HepG2 (cell line): ENCODE results near the gene TIFAB. TPM values are rescaled to one million over a fixed set of nuclear protein-coding genes. Genes with fewer than 3 reads are reported as not detected.

ENCODE experiments used
- ATAC-seq: fragments of 200-7000 bp; cut with Tn5 transposase; 3 replicates; pipeline ENCODE4 v1.9.1; 2020; ENCODE audit warnings: mild to moderate bottlenecking, moderate library complexity
- BruUV-seq: library from RNA; stranded (reverse); fragments of 400-500 nt; replicated peaks from 2 replicates; lab custom pipeline; 2021; lab: Mats Ljungman, UMichigan
- CTCF ChIA-PET: fragments of 300-600 bp; formaldehyde crosslinking; extraction: SDS; loops from one replicate; lab custom pipeline; 2021; ENCODE audit warnings: low total read pairs, inconsistent platforms, low intra/inter-chr PET ratio; lab: Yijun Ruan, JAX
- POLR2A ChIA-PET: fragments of 350-600 bp; sonication (Branson Sonifier 250); formaldehyde crosslinking; loops from one replicate; lab custom pipeline; 2020; ENCODE audit warnings: antibody characterized with exemption, inconsistent platforms; lab: Yijun Ruan, JAX
- DNase-seq: peaks from one replicate; pipeline ENCODE4 v3.0.0-alpha.2; 2015; ENCODE audit warnings: low spot score
- FAIRE-seq: peaks from 3 replicates; lab custom pipeline; 2011; peaks lifted over from hg19 to GRCh38; lab: Jason Lieb, UNC
- H2AFZ ChIP-seq: one replicate; pipeline ENCODE4 v1.6.1; 2011; ENCODE audit warnings: low read length, inconsistent platforms
- H3K27ac ChIP-seq: fragments of 300-600 bp; 3 replicates; pipeline ENCODE4 v1.8.0; 2011; ENCODE audit warnings: mixed run types, mild to moderate bottlenecking, mixed read lengths, low read length, inconsistent platforms; ENCODE audit not compliant: insufficient read depth; ENCODE audit errors: extremely low read length
- H3K27me3 ChIP-seq, 2 experiments: fragments of 200-600 bp in 1 of 2; 2 replicates in 1 of 2; 3 replicates in 1 of 2; pipeline versions ENCODE4 v1.6.0 to v1.8.0; 2011; ENCODE audit warnings: low read length in 2 of 2, mild to moderate bottlenecking in 2 of 2, moderate library complexity in 2 of 2, inconsistent platforms in 1 of 2; ENCODE audit not compliant: insufficient read depth in 2 of 2, control insufficient read depth in 1 of 2
- H3K36me3 ChIP-seq, 2 experiments: fragments of 200-600 bp in 1 of 2; replicated peaks in 1 of 2; 2 replicates in 1 of 2; 3 replicates in 1 of 2; pipeline versions ENCODE4 v1.5.1 to v1.8.0; 2011; ENCODE audit warnings: low read length in 2 of 2, inconsistent platforms in 1 of 2; ENCODE audit not compliant: insufficient read depth in 2 of 2, control insufficient read depth in 1 of 2
- H3K4me1 ChIP-seq: 2 replicates; pipeline ENCODE4 v1.5.1; 2012; ENCODE audit warnings: low read length, inconsistent platforms; ENCODE audit not compliant: insufficient read depth
- H3K4me2 ChIP-seq: 2 replicates; pipeline ENCODE4 v1.6.0; 2011; ENCODE audit warnings: low read depth, low read length, inconsistent platforms
- H3K4me3 ChIP-seq, 3 experiments: fragments of 200-600 bp in 1 of 3; sonication (generic), shearing (Covaris generic) in 1 of 3; replicated peaks in 1 of 3; 2 replicates each; pipeline ENCODE4 v1.5.1; 2011 to 2016; ENCODE audit warnings: low read length in 3 of 3, inconsistent platforms in 2 of 3, low read depth in 2 of 3, mild to moderate bottlenecking in 2 of 3, control low read depth in 1 of 3, mixed read lengths in 1 of 3; ENCODE audit not compliant: insufficient read depth in 1 of 3
- H3K79me2 ChIP-seq: one replicate; pipeline ENCODE4 v1.6.1; 2011; ENCODE audit warnings: low read length, inconsistent platforms; ENCODE audit not compliant: insufficient read depth
- H3K9ac ChIP-seq: 2 replicates; pipeline ENCODE4 v1.6.0; 2011; ENCODE audit warnings: mild to moderate bottlenecking, low read depth, low read length, inconsistent platforms; ENCODE audit not compliant: insufficient read depth
- H3K9me3 ChIP-seq: 2 replicates; pipeline ENCODE4 v1.5.1; 2012; ENCODE audit warnings: mild to moderate bottlenecking, low read length
- H4K20me1 ChIP-seq: 2 replicates; pipeline ENCODE4 v1.6.0; 2011; ENCODE audit warnings: inconsistent platforms, mild to moderate bottlenecking, low read length, moderate library complexity; ENCODE audit not compliant: insufficient read depth
- ARHGAP35 ChIP-seq: sonication (generic); formaldehyde crosslinking; IDR thresholded peaks from 2 replicates; pipeline ENCODE4 v1.9.0; 2022; ENCODE audit warnings: mild to moderate bottlenecking, inconsistent platforms, moderate library complexity, missing genetic modification reagents, borderline replicate concordance
- BCL6 ChIP-seq: IDR thresholded peaks from 2 replicates; pipeline ENCODE4 v1.6.1; 2016; ENCODE audit warnings: missing genetic modification reagents, missing compliant biosample characterization
- BRCA1 ChIP-seq: sonication (generic); formaldehyde crosslinking; IDR thresholded peaks from 2 replicates; pipeline ENCODE4 v1.4.0; 2020; ENCODE audit warnings: missing genetic modification reagents
- DDIT3 ChIP-seq: sonication (generic); formaldehyde crosslinking; IDR thresholded peaks from 2 replicates; pipeline ENCODE4 v1.4.0; 2020; ENCODE audit warnings: mild to moderate bottlenecking, missing genetic modification reagents
- DZIP1 ChIP-seq: sonication (generic); formaldehyde crosslinking; IDR thresholded peaks from 2 replicates; pipeline ENCODE4 v1.5.0; 2020; ENCODE audit warnings: mild to moderate bottlenecking, missing genetic modification reagents
- HDAC6 ChIP-seq: fragments of 200-600 bp; sonication (generic); IDR thresholded peaks from 2 replicates; pipeline ENCODE4 v1.7.0; 2017; ENCODE audit warnings: mild to moderate bottlenecking, antibody characterized with exemption, low read length, low read depth
- HNRNPH1 ChIP-seq: fragments of 200-400 bp; formaldehyde crosslinking; optimal IDR thresholded peaks from 2 replicates; pipeline ENCODE3; 2017; ENCODE audit warnings: mild to moderate bottlenecking, low read depth, low read length
- KDM2A ChIP-seq: sonication (generic); formaldehyde crosslinking; IDR thresholded peaks from 2 replicates; pipeline ENCODE4 v1.4.0; 2020; ENCODE audit warnings: low read depth, missing genetic modification reagents, borderline replicate concordance
- MNT ChIP-seq: fragments of 450-650 bp; IDR thresholded peaks from 2 replicates; pipeline ENCODE4 v1.6.1; 2016
- NFKBIZ ChIP-seq: IDR thresholded peaks from 2 replicates; pipeline ENCODE4 v1.6.1; 2018; ENCODE audit warnings: missing genetic modification reagents, missing compliant biosample characterization
- NFYC ChIP-seq: IDR thresholded peaks from 2 replicates; pipeline ENCODE4 v1.6.1; 2016; ENCODE audit warnings: missing genetic modification reagents, missing compliant biosample characterization
- SALL2 ChIP-seq: sonication (generic); formaldehyde crosslinking; IDR thresholded peaks from 2 replicates; pipeline ENCODE4 v1.8.1; 2023; ENCODE audit warnings: mild to moderate bottlenecking, missing genetic modification reagents, inconsistent platforms
- ZBTB7B ChIP-seq: sonication (generic); formaldehyde crosslinking; IDR thresholded peaks from 2 replicates; pipeline ENCODE4 v1.4.0; 2020; ENCODE audit warnings: missing genetic modification reagents
- ZFP62 ChIP-seq: sonication (generic); formaldehyde crosslinking; IDR thresholded peaks from 2 replicates; pipeline ENCODE4 v1.4.0; 2020; ENCODE audit warnings: missing genetic modification reagents
- ZKSCAN5 ChIP-seq: sonication (generic); formaldehyde crosslinking; IDR thresholded peaks from 2 replicates; pipeline ENCODE4 v1.5.1; 2020; ENCODE audit warnings: mild to moderate bottlenecking, missing genetic modification reagents
- ZMAT5 ChIP-seq: sonication (generic); formaldehyde crosslinking; IDR thresholded peaks from 2 replicates; pipeline ENCODE4 v1.5.0; 2020; ENCODE audit warnings: mild to moderate bottlenecking, low read depth, missing genetic modification reagents, borderline replicate concordance
- ZNF589 ChIP-seq: sonication (generic); formaldehyde crosslinking; conservative IDR thresholded peaks from 2 replicates; pipeline ENCODE4 v1.8.0; 2022; ENCODE audit warnings: mild to moderate bottlenecking, moderate library complexity, missing genetic modification reagents
- ZSCAN29 ChIP-seq: sonication (generic); formaldehyde crosslinking; conservative IDR thresholded peaks from 2 replicates; pipeline ENCODE4 v1.4.0; 2020; ENCODE audit warnings: mild to moderate bottlenecking, missing genetic modification reagents
- WGBS: methylation state at CpG from one replicate; pipeline ENCODE4 v1.1.6; 2017; ENCODE audit warnings: low lambda C conversion rate; 5-methylcytosine and 5-hydroxymethylcytosine counted together
- in situ Hi-C: cut with HindIII; loops from 2 replicates; pipeline ENCODE4 v1.10.0; 2017; ENCODE audit warnings: low pct_unique_long_range_greater_than_20kb; ENCODE audit not compliant: extremely low pct_ligation_motif_present
- intact Hi-C: fragments of 100-400 bp; cut with micrococcal nuclease; formaldehyde crosslinking; loops from one replicate; pipeline ENCODE4 v1.10.0; 2022; ENCODE audit not compliant: unreplicated experiment
- polyA plus RNA-seq, 8 experiments: library from polyadenylated mRNA; depleted of rRNA in 3 of 8; stranded (reverse) in 7 of 8; unstranded in 1 of 8; fragments of >200 nt; fragmentation: Illumina TruSeq in 4 of 8; extraction: Trizol in 4 of 8; gene quantifications; 2 replicates each; pipeline versions ENCODE4 v1.2.1 to v1.2.3, GENCODE V29; 2011 to 2016; ENCODE audit warnings: low read depth in 4 of 8, missing spikeins in 1 of 8, mixed read lengths in 1 of 8; ENCODE audit not compliant: insufficient read depth in 1 of 8
- total RNA-seq, 5 experiments: library from RNA; depleted of rRNA; stranded (reverse); fragments of >200 nt; fragmentation: Illumina TruSeq; extraction: Trizol; gene quantifications; 2 replicates each; pipeline ENCODE4 v1.2.3, GENCODE V29; 2016; ENCODE audit warnings: low read depth in 1 of 5

TIFAB gene
- total and polyA plus RNA-seq, 2 of the 13 experiments (the other 11 are each of a cell fraction or from before 2014, with no cell fraction given) = not detected

GRCh38 chr5:135450336-135450735 is 1.8 kb downstream of the TIFAB start (continued):
- TF ChIP-seq MNT = no peak

GRCh38 chr5:135449644-135450043 is 2.5 kb downstream of the TIFAB start:
- H3K36me3 ChIP-seq = no peaks in the 10 kb centered on the region
- FAIRE-seq (no peak), ATAC-seq (no peak), DNase-seq (no peak)
- H3K79me2 ChIP-seq = no peaks in the 10 kb centered on the region
- intact Hi-C loops = no loop called here
- TF ChIP-seq ZBTB7B (CRISPR knock-in tag) = no peak
- TF ChIP-seq ZMAT5 (CRISPR knock-in tag) = no peak
- TF ChIP-seq ZKSCAN5 (CRISPR knock-in tag) = no peak
- TF ChIP-seq NFYC (CRISPR knock-in tag) = no peak
- TF ChIP-seq BRCA1 (CRISPR knock-in tag) = no peak
- no peak for TF ChIP-seq ZSCAN29 (CRISPR knock-in tag)
- TF ChIP-seq KDM2A (CRISPR knock-in tag) = no peak
- no peak for TF ChIP-seq ZFP62 (CRISPR knock-in tag)
- TF ChIP-seq BCL6 (CRISPR knock-in tag) = no peak
- no peak for TF ChIP-seq ARHGAP35 (CRISPR knock-in tag)
- TF ChIP-seq HNRNPH1 = no peak
- TF ChIP-seq ZNF589 = no peak
- TF ChIP-seq NFKBIZ (CRISPR knock-in tag) = no peak
- TF ChIP-seq DDIT3 = no peak
- TF ChIP-seq DZIP1 (CRISPR knock-in tag) = no peak
- TF ChIP-seq HDAC6 = no peak
- no peak for TF ChIP-seq SALL2 (CRISPR knock-in tag)
- H3K9ac ChIP-seq = no peak overlapping the region
- H3K4me3 ChIP-seq = no peak overlapping the region
- H3K4me2 ChIP-seq = no peak overlapping the region
- ChIA-PET POLR2A (no interaction called here), CTCF (no interaction called here)
- H3K4me1 ChIP-seq = no peaks in the 10 kb centered on the region
- H4K20me1 ChIP-seq = no peaks in the 10 kb centered on the region
- no peak overlapping the region for H3K27ac ChIP-seq
- no peak overlapping the region for H2AFZ ChIP-seq
- no TSS peak for BruUV-seq
- WGBS = 20% methylated on average over 5 of the region's 12 CpGs
- H3K9me3 ChIP-seq = no peaks in the 10 kb centered on the region
- in situ Hi-C loops = loop anchor here (25.0 kb wide), 1 partner anchor 288 kb away; no protein-coding TSS in a partner anchor
- H3K27me3 ChIP-seq = peaks cover 5 to 39% of the 10 kb centered on the region in 2 experiments; a peak in 4 of 5 replicates
